ENCODE measurements around the gene SON. TPM values are rescaled to one million over a fixed set of nuclear protein-coding genes. Genes with fewer than 3 reads are reported as not detected.

Gene SON
- total and polyA plus RNA-seq, 2 of the 4 experiments (the other 2 are of a cell fraction): 81.6 to 146 TPM

GRCh38 chr21:33562389-33562788 is 19.6 kb downstream of the SON start:
- H2AK5ac ChIP-seq (ENCODE audit: low read depth, low read length): no peak overlapping the region
- 0 out of 2 replicates have a peak, but pooled peaks cover 4% of the 10 kb centered on the region for H3K9me1 ChIP-seq (ENCODE audit: insufficient read depth, low read length)
- H4K91ac ChIP-seq (ENCODE audit: insufficient read depth, low read depth, low read length): no peak overlapping the region
- no peak for TF ChIP-seq RCOR1 (IDR thresholded peaks at IDR 0.05; ENCODE audit: insufficient replicate concordance, low read length)
- no peak for TF ChIP-seq MAZ (IDR thresholded peaks at IDR 0.05; ENCODE audit: borderline replicate concordance, low read depth, low read length)
- no peak for TF ChIP-seq SMC3 (IDR thresholded peaks at IDR 0.05; ENCODE audit: low read depth, low read length)
- TF ChIP-seq RAD21 (IDR thresholded peaks at IDR 0.05; ENCODE audit: low read length): no peak
- TF ChIP-seq POLR2A (IDR thresholded peaks at IDR 0.05; ENCODE audit: low read depth, low read length): no peak
- intact Hi-C loops (cut with micrococcal nuclease) (no loop called here), dilution Hi-C loops (cut with HindIII; ENCODE audit: low sequenced_read_pairs, unreplicated experiment) (no loop called here), in situ Hi-C loops (cut with MboI; ENCODE audit: low sequenced_read_pairs) (no loop called here)
- no peaks in the 10 kb centered on the region for H3K9me3 ChIP-seq (ENCODE audit: control insufficient read depth, insufficient read depth, low read length)
- no peak overlapping the region for H3K18ac ChIP-seq (ENCODE audit: low read depth, low read length)
- DNase-seq (no peak), ATAC-seq (ENCODE audit: low read depth) (no peak)
- no peak overlapping the region for H2AFZ ChIP-seq (replicated peaks; ENCODE audit: low read length, poor library complexity)
- no peak overlapping the region for H3K4me3 ChIP-seq (ENCODE audit: insufficient read depth, low read depth, low read length)
- no peak overlapping the region for H3K56ac ChIP-seq (ENCODE audit: extremely low read depth, insufficient read depth, low read length)
- no CpG with 5 or more reads among the region's 2 CpGs for WGBS, 2 experiments (ENCODE audit: extremely low coverage in 2 of 2, insufficient read length in 1 of 2)
- no peak overlapping the region for H2BK120ac ChIP-seq (ENCODE audit: low read depth, low read length)
- no peak overlapping the region for H3K4me2 ChIP-seq (ENCODE audit: low read depth, low read length)
- no peak overlapping the region for H4K8ac ChIP-seq (ENCODE audit: low read depth in 2 of 2, low read length in 2 of 2)
- H2AK9ac ChIP-seq (replicated peaks; ENCODE audit: low read depth, low read length, poor library complexity): no peak overlapping the region
- peaks cover 53% of the 10 kb centered on the region for H4K20me1 ChIP-seq (ENCODE audit: insufficient read depth, low read length)
- POLR2A ChIA-PET (ENCODE audit: unreplicated experiment): no interaction called here
- H3K14ac ChIP-seq (replicated peaks; ENCODE audit: low read depth, low read length): no peak overlapping the region
- H3K4me1 ChIP-seq (ENCODE audit: control insufficient read depth, insufficient read depth, low read length): peaks cover 2% of the 10 kb centered on the region; the same call in 1 of the 2 replicates
- no peak overlapping the region for H4K5ac ChIP-seq (ENCODE audit: low read depth, low read length)
- BruUV-seq (replicated peaks): no TSS peak
- peak overlapping the region; percentile 10; the same call in 1 of the 2 replicates for H3K23ac ChIP-seq (ENCODE audit: low read depth, low read length)
- H2BK5ac ChIP-seq (ENCODE audit: low read depth, low read length, poor library complexity, severe bottlenecking): no peak overlapping the region
- H3K36me3 ChIP-seq (ENCODE audit: control insufficient read depth, insufficient read depth, low read length): peaks cover 35% of the 10 kb centered on the region
- no peak overlapping the region for H2BK15ac ChIP-seq (ENCODE audit: low read depth, low read length)
- H3K27ac ChIP-seq (ENCODE audit: insufficient read depth, low read length): no peak overlapping the region
- no peaks in the 10 kb centered on the region for H3K27me3 ChIP-seq (ENCODE audit: control insufficient read depth, insufficient read depth, low read length)
- H3K9ac ChIP-seq (ENCODE audit: low read depth, low read length): no peak overlapping the region
- H2BK20ac ChIP-seq (ENCODE audit: low read depth, low read length): no peak overlapping the region
- peaks cover 13 to 59% of the 10 kb centered on the region in 2 experiments for H3K79me1 ChIP-seq (ENCODE audit: low read depth in 1 of 2, low read length in 2 of 2)
- H3K4ac ChIP-seq (ENCODE audit: low read depth, low read length): no peak overlapping the region
- CTCF ChIA-PET: no interaction called here

Data from IMR-90 (cell line).